ENCODE results near the gene TAB2.
"Not testable (repeated sequence)": the region's sequence is repeated elsewhere in the genome, so short reads cannot be mapped to it uniquely, and the experiment has no call there.

TAB2 gene

DNA sequence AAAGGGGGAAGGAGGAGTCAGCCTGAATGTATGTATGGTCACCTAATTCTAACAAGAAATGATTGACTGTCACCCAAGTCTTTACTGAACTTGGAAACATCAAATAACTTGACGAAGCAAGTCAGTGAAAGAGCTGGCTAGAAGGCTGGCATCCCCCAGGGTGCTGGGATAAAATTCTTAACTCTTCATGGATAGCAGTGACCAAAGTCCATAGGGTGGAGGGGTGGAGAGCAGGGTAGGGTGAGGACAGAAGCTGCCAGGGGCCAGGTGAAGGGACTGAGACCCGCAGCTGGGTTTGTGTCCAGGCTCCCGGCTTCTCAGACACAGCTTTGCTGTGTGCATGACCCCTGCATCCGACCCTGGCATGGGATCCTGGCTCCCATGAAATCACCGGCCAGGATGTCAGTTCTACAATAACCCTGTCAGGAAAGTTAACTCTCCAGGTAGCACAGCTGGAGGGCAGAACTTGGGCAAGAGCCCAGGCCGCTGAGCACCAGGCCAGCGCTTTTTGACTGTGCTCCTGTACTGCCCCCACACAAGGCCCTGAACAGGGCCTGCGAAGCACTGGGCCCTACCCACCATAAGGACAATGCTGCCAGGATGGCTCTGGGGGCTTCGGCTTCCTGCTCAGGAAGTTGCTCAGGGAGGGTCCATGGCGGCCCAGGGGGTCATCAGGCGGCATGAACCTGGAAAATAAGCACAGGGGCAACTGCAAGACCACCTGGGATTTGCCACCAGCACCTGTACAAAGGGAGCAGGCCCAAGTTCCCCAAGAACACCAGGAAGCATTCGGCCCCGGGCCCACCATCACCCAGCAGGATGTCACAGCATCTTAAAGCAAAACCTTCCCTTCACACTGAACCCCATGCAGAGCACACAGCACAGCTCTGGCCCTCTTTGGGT lies 134.8 kb downstream of the TAB2 start:
- FAIRE-seq (no peak), DNase-seq (ENCODE audit: extremely low spot score, insufficient read length, low read depth) (no peak)

DNA sequence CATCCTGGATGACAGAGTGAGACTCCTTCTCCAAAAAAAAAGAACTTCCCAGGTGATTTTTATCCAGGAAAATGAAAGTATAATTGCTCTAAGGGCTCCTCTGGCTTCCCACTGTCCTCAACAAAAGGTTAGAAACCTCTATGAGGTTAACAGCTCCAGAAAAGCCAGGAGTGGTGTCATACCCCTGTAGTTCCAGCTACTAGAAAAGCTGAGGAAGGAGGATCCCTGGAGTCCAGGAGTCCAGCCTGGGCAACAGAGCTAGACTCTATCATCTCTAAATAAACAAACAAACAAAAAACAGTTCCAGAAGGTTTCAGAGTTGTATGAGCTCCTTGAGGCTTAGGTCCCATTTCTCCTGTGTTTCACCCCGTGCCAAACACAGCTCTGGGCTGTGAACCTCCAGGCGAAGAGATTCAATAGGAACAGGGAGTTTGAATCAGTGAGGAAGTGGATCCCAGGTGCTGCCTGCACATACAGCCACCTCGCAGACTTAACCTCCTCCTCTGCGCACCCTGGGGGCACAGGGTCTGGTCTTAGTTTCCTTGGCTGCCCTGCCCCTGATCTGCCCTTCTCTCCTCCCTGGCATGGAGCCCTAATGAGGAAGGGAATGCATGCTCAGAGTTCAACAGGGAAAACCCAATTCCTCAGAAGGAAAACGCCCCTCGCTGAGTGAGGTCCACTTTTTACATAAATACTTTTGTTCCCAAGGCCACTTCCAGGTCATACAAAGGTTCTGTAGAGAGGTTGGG lies 136.3 kb downstream of the TAB2 start:
- no peak for DNase-seq (ENCODE audit: extremely low spot score, insufficient read length, low read depth)
- FAIRE-seq, result no peak

- no peak for FAIRE-seq
- DNase-seq (ENCODE audit: extremely low spot score, insufficient read length, low read depth), result no peak
Measured at GRCh38 chr6:149454346-149454848, 136.9 kb downstream of the TAB2 start.

GRCh38 chr6:149455031-149455732 lies 137.7 kb downstream of the TAB2 start:
- no peak for DNase-seq (ENCODE audit: extremely low spot score, insufficient read length, low read depth)
- no peak for FAIRE-seq

DNA sequence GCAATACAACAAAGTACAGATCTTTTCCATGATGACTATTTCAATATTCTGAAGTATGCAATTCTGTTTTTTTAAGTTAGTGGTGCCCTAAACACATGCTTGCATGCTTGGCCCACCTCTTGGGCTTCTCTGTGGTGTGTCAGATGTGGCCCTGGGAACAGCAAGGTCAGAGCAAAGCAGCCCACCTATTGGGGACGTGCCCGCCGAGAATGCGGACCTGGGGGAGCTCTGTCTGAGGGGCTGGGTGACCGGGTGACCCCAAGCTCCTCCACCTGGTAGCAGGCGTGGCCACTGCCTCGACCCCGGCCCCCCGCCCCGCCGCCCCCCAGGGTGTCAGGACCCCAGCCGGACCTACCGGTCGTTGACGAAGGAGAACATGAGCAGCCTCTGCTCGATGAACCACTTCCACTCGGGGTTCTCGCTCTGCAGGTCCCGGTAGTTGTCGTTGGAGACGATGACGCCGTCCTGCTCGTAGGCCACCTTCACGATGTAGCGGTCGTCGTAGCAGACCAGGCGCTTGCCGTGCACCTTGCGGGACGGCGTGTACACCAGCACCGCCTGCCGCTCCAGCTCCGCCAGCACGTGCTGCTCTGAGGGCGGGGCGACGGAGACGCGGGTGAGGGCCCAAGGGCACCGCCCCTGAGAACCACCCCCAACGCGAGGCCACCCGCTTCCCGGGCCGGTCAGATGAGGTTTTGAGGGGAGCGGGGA lies 139.0 kb downstream of the TAB2 start:
- FAIRE-seq (no peak), DNase-seq (ENCODE audit: extremely low spot score, insufficient read length, low read depth) (no peak)

DNA sequence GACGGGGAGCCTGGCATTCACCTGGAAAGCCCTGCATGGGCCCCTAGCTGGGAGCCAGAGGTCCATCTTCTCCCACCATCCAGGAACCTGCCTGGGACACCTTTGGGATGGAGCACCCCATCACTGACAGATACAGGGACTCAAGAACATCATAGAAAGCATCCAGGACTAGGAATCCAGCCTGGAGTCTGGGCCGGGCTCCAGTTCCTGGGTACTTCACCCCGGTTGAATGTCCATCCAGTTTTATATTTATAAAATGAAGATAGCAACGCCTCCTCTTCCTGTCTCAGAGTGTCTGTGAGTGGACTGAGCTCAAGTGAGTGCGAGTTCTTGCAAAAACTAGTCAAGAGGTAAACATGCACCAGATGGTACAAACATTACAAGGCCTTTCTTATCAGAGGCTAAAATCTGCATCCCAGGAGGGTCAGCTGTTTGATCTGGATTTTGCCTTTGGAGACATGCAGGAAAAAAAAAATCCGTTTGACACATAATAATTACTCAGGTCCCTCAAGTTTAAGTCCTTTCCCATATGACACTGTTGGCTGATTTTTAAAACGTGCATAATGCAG lies 139.9 kb downstream of the TAB2 start:
- DNase-seq (ENCODE audit: extremely low spot score, insufficient read length, low read depth), result no peak
- FAIRE-seq, result no peak

DNA sequence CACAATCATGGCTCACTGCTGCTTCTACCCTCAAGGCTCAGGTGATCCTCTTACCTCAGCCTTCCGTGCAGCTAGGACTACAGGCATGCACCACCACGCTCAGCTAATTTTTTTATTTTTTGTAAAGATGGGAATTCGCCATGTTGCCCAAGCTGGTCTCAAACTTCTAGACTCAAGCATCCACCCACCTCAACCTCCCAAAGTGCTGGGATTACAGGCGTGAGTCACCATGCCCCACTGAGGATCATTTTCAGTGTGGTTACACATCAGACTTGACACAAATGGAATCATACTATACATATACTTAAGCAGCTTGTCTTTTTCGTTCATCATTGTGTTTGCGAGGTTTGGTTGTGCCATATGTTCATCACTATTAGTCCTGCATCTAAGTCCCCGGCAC lies 140.7 kb downstream of the TAB2 start:
- DNase-seq (ENCODE audit: extremely low spot score, insufficient read length, low read depth) (no peak), FAIRE-seq (no peak)

DNA sequence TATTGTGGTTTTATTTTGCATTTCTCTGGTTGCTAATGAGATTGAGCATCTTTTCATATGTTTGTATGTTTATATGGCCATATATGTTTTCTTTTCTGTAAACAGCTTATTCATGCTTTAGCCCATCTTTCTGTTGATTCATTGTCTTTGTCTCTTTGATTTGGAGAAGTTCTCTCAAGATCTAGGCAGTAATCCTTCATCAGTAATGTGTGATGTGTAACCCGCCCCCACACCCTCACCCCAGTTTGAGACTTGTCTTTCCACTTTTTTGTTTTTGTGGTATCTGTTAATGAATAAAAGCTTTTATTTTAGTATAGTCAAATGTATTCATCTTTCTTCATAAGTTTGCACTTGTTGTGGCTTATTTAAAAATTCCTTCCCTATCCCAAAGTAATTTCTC lies 141.3 kb downstream of the TAB2 start:
- FAIRE-seq, result no peak

DNA sequence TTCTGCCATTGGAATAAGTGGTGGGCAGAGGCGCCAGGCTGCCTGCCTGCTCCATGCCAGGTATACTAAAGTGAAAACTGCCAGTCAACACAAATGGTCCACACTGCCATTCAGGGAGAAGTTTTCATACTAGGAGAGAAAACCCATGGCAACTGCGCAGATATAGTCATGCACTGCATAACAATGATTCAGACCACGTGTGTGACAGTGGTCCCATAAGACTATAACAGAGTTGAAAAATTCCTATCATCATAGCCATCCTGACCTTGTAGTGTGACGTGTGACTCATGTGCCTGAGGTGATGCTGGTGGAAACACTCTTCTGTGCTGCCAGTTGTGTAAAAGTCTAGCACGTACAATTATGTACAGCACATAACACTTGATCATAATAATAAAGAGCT lies 142.2 kb downstream of the TAB2 start:
- DNase-seq (ENCODE audit: extremely low spot score, insufficient read length, low read depth) (no peak), FAIRE-seq (no peak)

More for the DNA sequence above, 141.3 kb downstream of the TAB2 start:
- no peak for DNase-seq (ENCODE audit: extremely low spot score, insufficient read length, low read depth)

DNA sequence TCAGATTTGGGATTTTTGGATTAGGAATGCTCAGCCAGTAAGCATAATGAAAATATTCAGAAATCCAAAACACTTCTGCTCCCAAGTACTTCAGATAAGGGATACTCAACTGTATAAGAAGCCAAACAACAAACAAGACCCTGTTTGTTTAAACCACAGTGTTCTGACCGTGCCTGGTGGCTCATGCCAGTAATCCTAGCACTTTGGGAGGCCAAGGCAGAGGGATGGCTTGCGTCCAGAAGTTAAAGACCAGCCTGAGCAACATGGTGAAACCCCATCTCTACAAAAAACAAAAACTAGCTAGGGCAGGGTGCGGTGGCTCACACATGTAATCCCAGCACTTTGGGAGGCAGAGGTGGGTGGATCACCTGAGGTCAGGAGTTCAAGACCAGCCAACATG lies 142.7 kb downstream of the TAB2 start:
- not testable (repeated sequence) for FAIRE-seq; DNase-seq (ENCODE audit: extremely low spot score, insufficient read length, low read depth)
